GM12878 (cell line): ENCODE measurements around the gene ETF1. TPM values are rescaled to one million over a fixed set of nuclear protein-coding genes. Genes with fewer than 3 reads are reported as not detected.

Experiments used
- polyA plus RNA-seq, 11 experiments: library from polyadenylated mRNA; depleted of rRNA in 4 of 11; unstranded in 6 of 11; stranded (reverse) in 5 of 11; fragments of >200 nt; fragmentation: Nextera tagmentation in 4 of 11; fragmentation: Illumina TruSeq in 1 of 11; extraction: Ambion mirVana in 4 of 11; extraction: Trizol in 1 of 11; gene quantifications; 1 replicate in 1 of 11; 2 replicates in 10 of 11; pipeline versions ENCODE4 v1.2.1 to v1.2.3, GENCODE V29; 2011 to 2016; ENCODE audit warnings: inconsistent platforms in 2 of 11, missing spikeins in 2 of 11, low read depth in 1 of 11
- small RNA-seq: library from RNA; depleted of rRNA; stranded (forward); fragments of <200 nt; gene quantifications from one replicate; pipeline ENCODE3, GENCODE V24; 2014
- total RNA-seq, 4 experiments: library from RNA; depleted of rRNA in 3 of 4; stranded (reverse); fragments of >200 nt in 3 of 4; fragmentation: Illumina TruSeq in 1 of 4; extraction: Trizol in 1 of 4; gene quantifications; 2 replicates each; pipeline versions ENCODE4 v1.2.1 to v1.2.3, GENCODE V29; 2013 to 2021

The ETF1 gene
- total and polyA plus RNA-seq, 10 of the 15 experiments (the other 5 are each of a cell fraction or from before 2014, with no cell fraction given) = 29.8 to 145 (median 108) TPM

Small RNA genes within 50 kb of the gene (small RNA-seq; reads per million reads assigned to genes)
- 455 reads per million, percentile 99 among the genes with 10 or more reads in this experiment for gene RF00154
- 694 reads per million, percentile 99 among the genes with 10 or more reads in this experiment for gene SNORD63

Other genes with a start within 250 kb of the ETF1 start
- 12.2 and 14.4 TPM in 2 replicates for gene CDC25C, start 211.4 kb downstream of the ETF1 start, total RNA-seq (2014; rRNA removed)
- 15.1 and 15.4 TPM in 2 replicates for gene CDC25C, start 211.4 kb downstream of the ETF1 start, total RNA-seq (2014; rRNA removed; fragmentation: Illumina TruSeq; extraction: Trizol)
- 9.2 and 10.2 TPM in 2 replicates for gene CDC25C, start 211.4 kb downstream of the ETF1 start, total RNA-seq (2021)
- 30.7 and 38.9 TPM in 2 replicates for gene CDC25C, start 211.4 kb downstream of the ETF1 start, polyA plus RNA-seq (2011; rRNA removed)
- gene CDC25C, start 211.4 kb downstream of the ETF1 start, polyA plus RNA-seq (2014; fragmentation: Illumina TruSeq; extraction: Trizol) = 15.9 and 21.4 TPM in 2 replicates
- gene CDC25C, start 211.4 kb downstream of the ETF1 start, polyA plus RNA-seq (2014; fragmentation: Nextera tagmentation; extraction: Ambion mirVana) = 10 to 100 TPM; 14.0 to 14.3 TPM
- 11.4 and 11.6 TPM in 2 replicates for gene CDC25C, start 211.4 kb downstream of the ETF1 start, polyA plus RNA-seq (2014; rRNA removed)
- 10 to 100 TPM; 15.5 to 15.9 TPM for gene CDC25C, start 211.4 kb downstream of the ETF1 start, polyA plus RNA-seq (2016; fragmentation: Nextera tagmentation; extraction: Ambion mirVana)
- gene FAM53C, start 205.0 kb downstream of the ETF1 start, total RNA-seq (2014; rRNA removed) = 25.6 and 29.4 TPM in 2 replicates
- 16.8 and 17.6 TPM in 2 replicates for gene FAM53C, start 205.0 kb downstream of the ETF1 start, total RNA-seq (2014; rRNA removed; fragmentation: Illumina TruSeq; extraction: Trizol)
- 27.9 and 31.3 TPM in 2 replicates for gene FAM53C, start 205.0 kb downstream of the ETF1 start, total RNA-seq (2021)
- 21.8 and 29.3 TPM in 2 replicates for gene FAM53C, start 205.0 kb downstream of the ETF1 start, polyA plus RNA-seq (2011; rRNA removed)
- 20.1 and 22.5 TPM in 2 replicates for gene FAM53C, start 205.0 kb downstream of the ETF1 start, polyA plus RNA-seq (2014; fragmentation: Illumina TruSeq; extraction: Trizol)
- 1 to 10 TPM; 8.0 to 8.8 TPM for gene FAM53C, start 205.0 kb downstream of the ETF1 start, polyA plus RNA-seq (2014; fragmentation: Nextera tagmentation; extraction: Ambion mirVana)
- 21.3 and 22.0 TPM in 2 replicates for gene FAM53C, start 205.0 kb downstream of the ETF1 start, polyA plus RNA-seq (2014; rRNA removed)
- gene FAM53C, start 205.0 kb downstream of the ETF1 start, polyA plus RNA-seq (2016; fragmentation: Nextera tagmentation; extraction: Ambion mirVana) = 10 to 100 TPM; 29.3 to 30.8 TPM
- gene KDM3B, start 190.6 kb downstream of the ETF1 start, total RNA-seq (2014; rRNA removed) = 30.3 and 32.0 TPM in 2 replicates
- gene KDM3B, start 190.6 kb downstream of the ETF1 start, total RNA-seq (2014; rRNA removed; fragmentation: Illumina TruSeq; extraction: Trizol) = 30.5 and 30.9 TPM in 2 replicates
- gene KDM3B, start 190.6 kb downstream of the ETF1 start, total RNA-seq (2021) = 41.0 and 43.1 TPM in 2 replicates
- gene KDM3B, start 190.6 kb downstream of the ETF1 start, polyA plus RNA-seq (2011; rRNA removed) = 31.3 and 35.0 TPM in 2 replicates
- gene KDM3B, start 190.6 kb downstream of the ETF1 start, polyA plus RNA-seq (2014; fragmentation: Illumina TruSeq; extraction: Trizol) = 45.7 and 52.5 TPM in 2 replicates
- 1 to 10 TPM; 8.5 to 9.6 TPM for gene KDM3B, start 190.6 kb downstream of the ETF1 start, polyA plus RNA-seq (2014; fragmentation: Nextera tagmentation; extraction: Ambion mirVana)
- gene KDM3B, start 190.6 kb downstream of the ETF1 start, polyA plus RNA-seq (2014; rRNA removed) = 26.7 and 27.7 TPM in 2 replicates
- gene KDM3B, start 190.6 kb downstream of the ETF1 start, polyA plus RNA-seq (2016; fragmentation: Nextera tagmentation; extraction: Ambion mirVana) = 10 to 100 TPM; 13.9 to 14.8 TPM
- 1.9 TPM in 2 replicates for gene REEP2, start 104.2 kb downstream of the ETF1 start, total RNA-seq (2014; rRNA removed)
- gene REEP2, start 104.2 kb downstream of the ETF1 start, total RNA-seq (2014; rRNA removed; fragmentation: Illumina TruSeq; extraction: Trizol) = 1.2 and 1.4 TPM in 2 replicates
- 2.5 and 3.1 TPM in 2 replicates for gene REEP2, start 104.2 kb downstream of the ETF1 start, total RNA-seq (2021)
- gene REEP2, start 104.2 kb downstream of the ETF1 start, polyA plus RNA-seq (2011; rRNA removed) = 1.2 and 2.3 TPM in 2 replicates
- 0.59 and 1.6 TPM in 2 replicates for gene REEP2, start 104.2 kb downstream of the ETF1 start, polyA plus RNA-seq (2014; fragmentation: Illumina TruSeq; extraction: Trizol)
- under 1 TPM; 0.10 to 0.13 TPM for gene REEP2, start 104.2 kb downstream of the ETF1 start, polyA plus RNA-seq (2014; fragmentation: Nextera tagmentation; extraction: Ambion mirVana)
- gene REEP2, start 104.2 kb downstream of the ETF1 start, polyA plus RNA-seq (2014; rRNA removed) = 1.4 and 2.2 TPM in 2 replicates
- 1 to 10 TPM; 2.2 to 2.4 TPM for gene REEP2, start 104.2 kb downstream of the ETF1 start, polyA plus RNA-seq (2016; fragmentation: Nextera tagmentation; extraction: Ambion mirVana)
- gene EGR1, start 77.8 kb downstream of the ETF1 start, total RNA-seq (2014; rRNA removed) = 0.82 and 1.1 TPM in 2 replicates
- gene EGR1, start 77.8 kb downstream of the ETF1 start, total RNA-seq (2014; rRNA removed; fragmentation: Illumina TruSeq; extraction: Trizol) = 0.89 and 0.92 TPM in 2 replicates
- gene EGR1, start 77.8 kb downstream of the ETF1 start, total RNA-seq (2021) = 7.3 and 9.0 TPM in 2 replicates
- 2.2 and 2.3 TPM in 2 replicates for gene EGR1, start 77.8 kb downstream of the ETF1 start, polyA plus RNA-seq (2011; rRNA removed)
- 4.3 and 5.7 TPM in 2 replicates for gene EGR1, start 77.8 kb downstream of the ETF1 start, polyA plus RNA-seq (2014; fragmentation: Illumina TruSeq; extraction: Trizol)
- gene EGR1, start 77.8 kb downstream of the ETF1 start, polyA plus RNA-seq (2014; fragmentation: Nextera tagmentation; extraction: Ambion mirVana) = 1 to 10 TPM; 1.7 to 2.8 TPM
- gene EGR1, start 77.8 kb downstream of the ETF1 start, polyA plus RNA-seq (2014; rRNA removed) = 4.6 and 5.5 TPM in 2 replicates
- gene EGR1, start 77.8 kb downstream of the ETF1 start, polyA plus RNA-seq (2016; fragmentation: Nextera tagmentation; extraction: Ambion mirVana) = 1 to 10 TPM; 1.6 to 3.1 TPM
- gene HSPA9, start 32.2 kb upstream of the ETF1 start, total RNA-seq (2014; rRNA removed) = 412 and 440 TPM in 2 replicates
- 386 and 395 TPM in 2 replicates for gene HSPA9, start 32.2 kb upstream of the ETF1 start, total RNA-seq (2014; rRNA removed; fragmentation: Illumina TruSeq; extraction: Trizol)
- gene HSPA9, start 32.2 kb upstream of the ETF1 start, total RNA-seq (2021) = 307 and 347 TPM in 2 replicates
- gene HSPA9, start 32.2 kb upstream of the ETF1 start, polyA plus RNA-seq (2011; rRNA removed) = 253 and 311 TPM in 2 replicates
- gene HSPA9, start 32.2 kb upstream of the ETF1 start, polyA plus RNA-seq (2014; fragmentation: Illumina TruSeq; extraction: Trizol) = 357 and 449 TPM in 2 replicates
- 100 to 1,000 TPM; 145 to 294 TPM for gene HSPA9, start 32.2 kb upstream of the ETF1 start, polyA plus RNA-seq (2014; fragmentation: Nextera tagmentation; extraction: Ambion mirVana)
- 329 and 337 TPM in 2 replicates for gene HSPA9, start 32.2 kb upstream of the ETF1 start, polyA plus RNA-seq (2014; rRNA removed)
- gene HSPA9, start 32.2 kb upstream of the ETF1 start, polyA plus RNA-seq (2016; fragmentation: Nextera tagmentation; extraction: Ambion mirVana) = 100 to 1,000 TPM; 440 to 455 TPM
- 91.5 and 101 TPM in 2 replicates for gene CTNNA1, start 210.2 kb upstream of the ETF1 start, total RNA-seq (2014; rRNA removed)
- 84.9 and 85.4 TPM in 2 replicates for gene CTNNA1, start 210.2 kb upstream of the ETF1 start, total RNA-seq (2014; rRNA removed; fragmentation: Illumina TruSeq; extraction: Trizol)
- 104 and 109 TPM in 2 replicates for gene CTNNA1, start 210.2 kb upstream of the ETF1 start, total RNA-seq (2021)
- gene CTNNA1, start 210.2 kb upstream of the ETF1 start, polyA plus RNA-seq (2011; rRNA removed) = 24.5 and 32.6 TPM in 2 replicates
- 85.3 and 88.3 TPM in 2 replicates for gene CTNNA1, start 210.2 kb upstream of the ETF1 start, polyA plus RNA-seq (2014; fragmentation: Illumina TruSeq; extraction: Trizol)
- 10 to 100 TPM; 48.7 to 53.3 TPM for gene CTNNA1, start 210.2 kb upstream of the ETF1 start, polyA plus RNA-seq (2014; fragmentation: Nextera tagmentation; extraction: Ambion mirVana)
- 62.1 and 65.5 TPM in 2 replicates for gene CTNNA1, start 210.2 kb upstream of the ETF1 start, polyA plus RNA-seq (2014; rRNA removed)
- 10 to 100 TPM; 47.5 to 47.8 TPM for gene CTNNA1, start 210.2 kb upstream of the ETF1 start, polyA plus RNA-seq (2016; fragmentation: Nextera tagmentation; extraction: Ambion mirVana)